Endothelial cell (in vitro differentiated cells): ENCODE results near the gene NPFFR2. TPM values are rescaled to one million over a fixed set of nuclear protein-coding genes. Genes with fewer than 3 reads are reported as not detected.

Experiments used
- DNase-seq: peaks from one replicate; pipeline ENCODE4 v3.0.0; 2021; ENCODE audit warnings: low spot score
- H3K27ac Mint-ChIP-seq: one replicate; pipeline ENCODE4 v1.8.0; 2021; ENCODE audit warnings: mixed read lengths, inconsistent platforms; ENCODE audit not compliant: unreplicated experiment
- H3K27me3 Mint-ChIP-seq: one replicate; pipeline ENCODE4 v1.8.0; 2021; ENCODE audit warnings: mild to moderate bottlenecking, moderate library complexity, mixed read lengths, inconsistent platforms; ENCODE audit not compliant: unreplicated experiment
- H3K36me3 Mint-ChIP-seq: one replicate; pipeline ENCODE4 v1.8.0; 2021; ENCODE audit warnings: mild to moderate bottlenecking, low read depth, mixed read lengths, inconsistent platforms; ENCODE audit not compliant: unreplicated experiment
- H3K4me1 Mint-ChIP-seq: one replicate; pipeline ENCODE4 v1.8.0; 2021; ENCODE audit warnings: mild to moderate bottlenecking, mixed read lengths, inconsistent platforms; ENCODE audit not compliant: unreplicated experiment
- H3K4me3 Mint-ChIP-seq: one replicate; pipeline ENCODE4 v1.8.0; 2021; ENCODE audit warnings: mild to moderate bottlenecking, mixed read lengths, inconsistent platforms; ENCODE audit not compliant: unreplicated experiment
- H3K9me3 Mint-ChIP-seq: one replicate; pipeline ENCODE4 v1.8.0; 2021; ENCODE audit warnings: mixed read lengths, inconsistent platforms; ENCODE audit not compliant: unreplicated experiment
- CTCF ChIP-seq: fragments of 200-600 bp; sonication (generic); IDR thresholded peaks from one replicate; pipeline ENCODE4 v1.5.0; 2021; ENCODE audit warnings: antibody characterized with exemption; ENCODE audit not compliant: unreplicated experiment
- total RNA-seq: library from RNA; stranded (reverse); fragmentation: NEBNext Ultra II Directional; extraction: Animal tissue kit (Norgen Biotek cat#: 25700); gene quantifications from one replicate; pipeline ENCODE4 v1.2.1, GENCODE V29; 2021; ENCODE audit not compliant: unreplicated experiment

Gene NPFFR2
- total RNA-seq, 1 donor from 2014 or later, result 5.3 TPM

GRCh38 chr4:72055566-72055965, 23.8 kb downstream of the NPFFR2 start:
- Mint-ChIP-seq H3K27me3 (no peaks in the 10 kb centered on the region), H3K9me3 (no peaks in the 10 kb centered on the region), H3K36me3 (no peaks in the 10 kb centered on the region), H3K27ac (no peak overlapping the region), H3K4me3 (no peak overlapping the region), H3K4me1 (no peaks in the 10 kb centered on the region)
- no peak for TF ChIP-seq CTCF
- DNase-seq, result no peak

- Mint-ChIP-seq H3K27me3 (no peaks in the 10 kb centered on the region), H3K4me1 (no peaks in the 10 kb centered on the region), H3K4me3 (no peak overlapping the region), H3K36me3 (no peaks in the 10 kb centered on the region), H3K9me3 (no peaks in the 10 kb centered on the region), H3K27ac (no peak overlapping the region)
- no peak for DNase-seq
- TF ChIP-seq CTCF, result no peak
Measured at GRCh38 chr4:72063726-72064125, 31.9 kb downstream of the NPFFR2 start.

- no peaks in the 10 kb centered on the region for H3K4me1 Mint-ChIP-seq
- no peaks in the 10 kb centered on the region for H3K27me3 Mint-ChIP-seq
- no peak overlapping the region for H3K27ac Mint-ChIP-seq
- H3K4me3 Mint-ChIP-seq, result no peak overlapping the region
- H3K9me3 Mint-ChIP-seq, result no peaks in the 10 kb centered on the region
- no peak for TF ChIP-seq CTCF
- no peak for DNase-seq
- H3K36me3 Mint-ChIP-seq, result no peaks in the 10 kb centered on the region
Measured at GRCh38 chr4:72067051-72067450, 35.3 kb downstream of the NPFFR2 start.

GRCh38 chr4:72073816-72074215, 42.0 kb downstream of the NPFFR2 start:
- TF ChIP-seq CTCF, result no peak
- Mint-ChIP-seq H3K9me3 (no peaks in the 10 kb centered on the region), H3K4me1 (peaks cover 2% of the 10 kb centered on the region)

GRCh38 chr4:72076562-72076961, 44.8 kb downstream of the NPFFR2 start:
- Mint-ChIP-seq H3K4me1 (peaks cover 2% of the 10 kb centered on the region), H3K4me3 (no peak overlapping the region), H3K36me3 (no peaks in the 10 kb centered on the region), H3K27me3 (peaks cover 2% of the 10 kb centered on the region), H3K9me3 (no peaks in the 10 kb centered on the region), H3K27ac (no peak overlapping the region)
- DNase-seq, result no peak
- no peak for TF ChIP-seq CTCF

More at GRCh38 chr4:72073816-72074215, 42.0 kb downstream of the NPFFR2 start:
- Mint-ChIP-seq H3K4me3 (no peak overlapping the region), H3K36me3 (no peaks in the 10 kb centered on the region), H3K27ac (no peak overlapping the region), H3K27me3 (peaks cover 2% of the 10 kb centered on the region)
- DNase-seq, result no peak
